Mesothelial cell of epicardium (in vitro differentiated cells): ENCODE data around the gene NPC1L1. TPM values are rescaled to one million over a fixed set of nuclear protein-coding genes. Genes with fewer than 3 reads are reported as not detected.
A peak's percentile ranks its signal among the peaks of the same experiment; 100 is the strongest.

Experiments
- DNase-seq, 2 experiments: peaks; one replicate each; pipeline ENCODE4 v3.0.0; 2021; ENCODE audit warnings: low spot score in 2 of 2; ENCODE audit not compliant: unreplicated experiment in 2 of 2
- H3K27ac Mint-ChIP-seq: 2 replicates; pipeline ENCODE4 v1.8.0; 2021; ENCODE audit warnings: mixed read lengths
- H3K27me3 Mint-ChIP-seq: 2 replicates; pipeline ENCODE4 v1.8.0; 2021; ENCODE audit warnings: low read depth, mixed read lengths
- H3K36me3 Mint-ChIP-seq: 2 replicates; pipeline ENCODE4 v1.8.0; 2021; ENCODE audit warnings: mixed read lengths
- H3K4me1 Mint-ChIP-seq: 2 replicates; pipeline ENCODE4 v1.8.0; 2021; ENCODE audit warnings: mixed read lengths
- H3K4me3 Mint-ChIP-seq: 2 replicates; pipeline ENCODE4 v1.8.0; 2021; ENCODE audit warnings: mild to moderate bottlenecking, moderate library complexity, mixed read lengths
- H3K9me3 Mint-ChIP-seq: 2 replicates; pipeline ENCODE4 v1.8.0; 2021; ENCODE audit warnings: mixed read lengths
- total RNA-seq: library from RNA; stranded (reverse); gene quantifications from 3 replicates; pipeline ENCODE4 v1.2.1, GENCODE V29; 2021
- TF ChIP-seq, protein P1 (sequence below): fragments of 200-600 bp; sonication (generic); IDR thresholded peaks from one replicate; pipeline ENCODE4 v1.5.0; 2021; ENCODE audit warnings: antibody characterized with exemption; ENCODE audit not compliant: unreplicated experiment

Gene NPC1L1
- total RNA-seq, 1 donor from 2014 or later = 0.07 TPM

DNA sequence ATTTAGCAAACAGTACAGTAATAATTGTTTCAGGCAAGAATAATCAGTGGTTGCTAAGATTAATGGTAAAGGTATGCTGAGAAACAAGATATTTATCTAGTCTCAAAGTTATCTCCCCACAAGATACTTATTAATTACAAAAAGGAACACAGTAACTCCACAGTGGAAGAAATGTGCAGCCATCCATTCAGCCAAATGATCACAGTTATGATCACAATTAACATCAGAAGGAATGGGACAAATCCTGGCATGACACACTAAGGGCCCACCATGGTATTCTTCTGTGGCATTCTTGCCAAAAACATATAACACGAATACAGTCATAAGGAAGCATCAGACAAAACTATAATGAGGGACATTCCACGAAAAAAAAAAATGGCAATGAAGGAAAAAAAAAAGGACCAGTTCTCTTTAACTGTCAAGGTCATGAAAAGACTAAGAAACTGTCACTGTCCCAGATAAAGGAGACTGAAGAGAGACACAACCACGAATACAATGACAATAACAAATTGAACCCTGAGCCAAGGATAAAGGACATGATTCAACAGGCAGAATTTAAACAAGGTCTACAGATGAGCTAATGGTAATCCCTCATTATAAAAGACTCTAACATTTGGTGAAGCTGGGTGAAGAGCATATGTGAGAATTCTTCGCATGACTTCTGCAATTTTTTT lies 71.5 kb downstream of the NPC1L1 start:
- TF ChIP-seq, protein P1, sequence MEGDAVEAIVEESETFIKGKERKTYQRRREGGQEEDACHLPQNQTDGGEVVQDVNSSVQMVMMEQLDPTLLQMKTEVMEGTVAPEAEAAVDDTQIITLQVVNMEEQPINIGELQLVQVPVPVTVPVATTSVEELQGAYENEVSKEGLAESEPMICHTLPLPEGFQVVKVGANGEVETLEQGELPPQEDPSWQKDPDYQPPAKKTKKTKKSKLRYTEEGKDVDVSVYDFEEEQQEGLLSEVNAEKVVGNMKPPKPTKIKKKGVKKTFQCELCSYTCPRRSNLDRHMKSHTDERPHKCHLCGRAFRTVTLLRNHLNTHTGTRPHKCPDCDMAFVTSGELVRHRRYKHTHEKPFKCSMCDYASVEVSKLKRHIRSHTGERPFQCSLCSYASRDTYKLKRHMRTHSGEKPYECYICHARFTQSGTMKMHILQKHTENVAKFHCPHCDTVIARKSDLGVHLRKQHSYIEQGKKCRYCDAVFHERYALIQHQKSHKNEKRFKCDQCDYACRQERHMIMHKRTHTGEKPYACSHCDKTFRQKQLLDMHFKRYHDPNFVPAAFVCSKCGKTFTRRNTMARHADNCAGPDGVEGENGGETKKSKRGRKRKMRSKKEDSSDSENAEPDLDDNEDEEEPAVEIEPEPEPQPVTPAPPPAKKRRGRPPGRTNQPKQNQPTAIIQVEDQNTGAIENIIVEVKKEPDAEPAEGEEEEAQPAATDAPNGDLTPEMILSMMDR = no peak
- Mint-ChIP-seq H3K36me3 (peaks cover 14% of the 10 kb centered on the region), H3K27me3 (no peaks in the 10 kb centered on the region), H3K9me3 (no peaks in the 10 kb centered on the region), H3K27ac (peak overlapping the region; percentile 62), H3K4me3 (no peak overlapping the region), H3K4me1 (peaks cover 41% of the 10 kb centered on the region)
- DNase-seq = no peak

DNA sequence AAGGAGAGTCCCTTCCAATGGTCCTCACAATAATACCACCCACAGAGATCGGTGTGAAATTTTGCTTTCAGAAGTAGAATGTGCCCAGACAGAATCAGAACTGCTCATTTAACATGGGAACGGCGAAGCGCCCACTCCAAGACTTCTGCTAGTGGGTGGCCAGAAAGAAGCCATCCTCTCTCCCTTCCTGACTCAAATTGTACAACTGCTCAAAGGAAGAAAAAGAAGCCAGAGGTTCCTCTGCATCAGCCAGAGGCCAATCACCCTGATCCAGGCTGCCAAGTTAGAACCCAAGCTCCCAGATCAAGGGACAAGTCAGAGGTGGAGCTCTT lies 73.9 kb downstream of the NPC1L1 start:
- peaks cover 22% of the 10 kb centered on the region for H3K4me1 Mint-ChIP-seq
- H3K9me3 Mint-ChIP-seq = no peaks in the 10 kb centered on the region
- H3K27me3 Mint-ChIP-seq = no peaks in the 10 kb centered on the region
- no peak overlapping the region for H3K4me3 Mint-ChIP-seq
- TF ChIP-seq, protein P1 = no peak
- H3K27ac Mint-ChIP-seq = no peak overlapping the region
- peaks cover 16% of the 10 kb centered on the region for H3K36me3 Mint-ChIP-seq
- no peak for DNase-seq

DNA sequence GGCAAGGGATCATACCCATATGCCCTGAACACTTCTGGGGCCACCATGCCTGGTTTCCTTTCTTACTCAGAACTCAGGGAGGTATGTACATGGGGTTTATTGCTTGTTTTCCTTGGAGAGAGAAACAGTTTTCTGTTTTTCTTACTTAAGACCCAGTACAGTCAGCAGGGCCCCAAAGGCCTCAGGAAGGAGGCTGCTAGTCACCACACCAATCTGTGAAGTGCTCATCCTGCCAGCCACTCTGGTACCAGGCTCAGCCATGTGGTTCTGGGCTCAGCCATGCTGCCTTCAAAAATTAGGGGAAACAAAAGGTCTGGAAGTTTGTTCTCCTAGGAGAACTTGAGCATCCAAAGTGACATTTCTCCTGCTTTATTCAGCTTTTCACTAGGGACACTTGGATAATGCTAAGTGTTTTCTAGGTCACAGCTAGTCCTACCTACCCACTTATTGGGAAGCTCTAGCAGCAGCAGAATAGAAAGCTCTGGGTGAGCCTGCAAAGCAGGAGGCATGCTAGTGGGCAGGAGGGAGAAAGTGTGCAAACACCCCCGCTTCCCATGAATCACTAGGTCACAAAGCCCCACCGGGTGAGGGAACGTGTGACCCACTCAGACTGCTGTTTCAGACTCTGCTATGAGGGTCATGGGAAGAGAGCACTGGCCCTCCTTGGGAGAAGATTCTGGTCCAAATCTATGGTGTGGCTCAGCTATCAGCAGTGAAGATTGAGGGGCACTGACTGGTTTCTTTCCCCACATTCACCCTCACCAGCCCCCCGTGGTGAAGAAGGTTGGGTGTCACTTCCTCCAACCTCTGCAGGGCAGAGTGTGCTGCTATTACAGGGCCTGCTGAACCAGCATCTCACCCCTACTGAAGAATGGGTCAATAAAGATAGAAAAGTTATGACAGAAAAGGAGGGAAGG lies 74.6 kb downstream of the NPC1L1 start:
- Mint-ChIP-seq H3K4me1 (peaks cover 21% of the 10 kb centered on the region), H3K27ac (no peak overlapping the region), H3K27me3 (no peaks in the 10 kb centered on the region)

DNA sequence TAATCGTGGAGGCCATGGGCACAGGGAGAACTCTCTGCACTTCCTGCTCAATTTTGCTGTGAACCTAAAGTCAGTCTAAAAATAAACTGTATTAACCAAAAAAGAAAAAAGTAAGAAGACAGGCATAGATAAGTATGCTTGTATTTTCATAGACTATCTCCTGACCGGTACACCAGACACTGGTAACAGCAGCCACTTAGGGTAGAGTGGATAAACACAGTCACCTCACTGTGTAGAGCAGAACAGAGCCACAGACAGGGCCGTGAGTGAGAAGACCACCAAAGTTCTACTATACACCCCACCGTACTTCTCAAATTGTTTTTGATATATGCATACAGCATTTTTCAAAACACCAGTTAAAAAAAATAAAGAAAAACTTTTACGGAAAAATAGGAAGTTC lies 75.6 kb downstream of the NPC1L1 start:
- H3K27ac Mint-ChIP-seq = no peak overlapping the region
- peaks cover 19% of the 10 kb centered on the region for H3K4me1 Mint-ChIP-seq
- no peaks in the 10 kb centered on the region for H3K27me3 Mint-ChIP-seq
- H3K9me3 Mint-ChIP-seq = no peaks in the 10 kb centered on the region
- TF ChIP-seq, protein P1 = no peak
- peaks cover 16% of the 10 kb centered on the region for H3K36me3 Mint-ChIP-seq
- no peak overlapping the region for H3K4me3 Mint-ChIP-seq
- no peak for DNase-seq

More for the DNA sequence above, 74.6 kb downstream of the NPC1L1 start:
- Mint-ChIP-seq H3K4me3 (no peak overlapping the region), H3K36me3 (peaks cover 16% of the 10 kb centered on the region), H3K9me3 (no peaks in the 10 kb centered on the region)
- DNase-seq = no peak
- TF ChIP-seq, protein P1 = no peak

DNA sequence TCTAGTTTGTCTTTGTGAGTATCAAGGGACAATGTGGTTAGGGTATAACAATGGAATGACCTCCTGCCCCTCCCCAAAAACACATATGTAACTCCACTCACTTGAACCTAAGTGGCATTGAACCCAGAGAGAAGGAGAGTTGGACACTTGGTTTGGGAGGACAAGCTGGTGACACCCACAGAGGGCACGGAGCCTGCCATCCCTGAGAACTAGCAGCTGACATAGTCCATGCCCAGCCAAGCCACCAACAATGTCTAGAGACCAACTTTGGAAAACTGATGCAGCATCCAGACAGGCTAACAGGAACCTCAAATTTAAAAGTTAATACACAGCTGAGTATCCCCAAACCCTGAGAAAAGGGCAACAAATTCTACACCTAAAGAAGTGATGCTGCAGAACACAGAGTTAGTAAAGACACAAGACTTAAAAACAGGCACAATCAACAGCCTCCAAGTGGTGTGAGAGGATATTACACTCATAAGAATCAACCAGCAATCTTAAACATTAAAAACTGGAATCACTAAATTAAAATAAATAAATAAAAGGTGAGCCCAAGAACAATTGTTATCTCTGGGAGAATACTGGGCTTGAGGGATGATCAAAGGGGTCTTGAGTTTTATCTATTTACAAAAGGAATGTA lies 77.8 kb downstream of the NPC1L1 start:
- no peak for DNase-seq
- TF ChIP-seq, protein P1 = peak; percentile 59
- Mint-ChIP-seq H3K4me1 (no peaks in the 10 kb centered on the region), H3K27me3 (no peaks in the 10 kb centered on the region), H3K4me3 (no peak overlapping the region), H3K9me3 (no peaks in the 10 kb centered on the region), H3K36me3 (peaks cover 20% of the 10 kb centered on the region), H3K27ac (no peak overlapping the region)

Other genes with a start within 250 kb of the NPC1L1 start
- gene CAMK2B, start 215.7 kb downstream of the NPC1L1 start, total RNA-seq = 1.8 to 1.9 TPM (median 1.9 TPM) in 3 replicates
- gene NUDCD3, start 50.7 kb downstream of the NPC1L1 start, total RNA-seq = 104 to 107 TPM (median 105 TPM) in 3 replicates
- gene DDX56, start 32.6 kb upstream of the NPC1L1 start, total RNA-seq = 89.0 to 104 TPM (median 96.8 TPM) in 3 replicates
- gene TMED4, start 40.9 kb upstream of the NPC1L1 start, total RNA-seq = 97.0 to 97.7 TPM (median 97.6 TPM) in 3 replicates
- 67.4 to 72.8 TPM (median 71.2 TPM) in 3 replicates for gene OGDH, start 65.3 kb upstream of the NPC1L1 start, total RNA-seq
- 164 to 169 TPM (median 164 TPM) in 3 replicates for gene ZMIZ2, start 207.5 kb upstream of the NPC1L1 start, total RNA-seq